Ureter (tissue), 1 donor: ENCODE measurements around the gene SULT2B1. TPM values are rescaled to one million over a fixed set of nuclear protein-coding genes. Genes with fewer than 3 reads are reported as not detected.
A peak's percentile ranks its signal among the peaks of the same experiment; 100 is the strongest.
"Not testable (repeated sequence)": the region's sequence is repeated elsewhere in the genome, so short reads cannot be mapped to it uniquely, and the experiment has no call there.

Source experiments
- DNase-seq: peaks from one replicate; pipeline ENCODE4 v3.0.0-alpha.2; 2020; ENCODE audit warnings: low spot score
- total RNA-seq: library from RNA; stranded (reverse); gene quantifications from one replicate; pipeline ENCODE4 v1.2.4, GENCODE V29; 2023
- donor health status: DM: yes; HTN: yes; CAD: no.

Gene SULT2B1
- 1.6 TPM for total RNA-seq

- peak; percentile 75 for DNase-seq
Observed at GRCh38 chr19:48551437-48552302, at the start of gene SULT2B1. Gene SULT2B1, plus strand, starts transcription at chr19:48552172. Its CDS starts 81 bp downstream, at chr19:48552253.

- DNase-seq: no peak
Observed at GRCh38 chr19:48502350-48503018, 49.5 kb upstream of the SULT2B1 start.

GRCh38 chr19:48506138-48506733 lies 45.7 kb upstream of the SULT2B1 start:
- DNase-seq: no peak

- DNase-seq: no peak
Observed at GRCh38 chr19:48507911-48508439, 44.0 kb upstream of the SULT2B1 start.

GRCh38 chr19:48508729-48509411 lies 43.1 kb upstream of the SULT2B1 start:
- no peak for DNase-seq

GRCh38 chr19:48509467-48510194 lies 42.3 kb upstream of the SULT2B1 start:
- DNase-seq: peak; percentile 39

- no peak for DNase-seq
Observed at GRCh38 chr19:48510421-48511268, 41.3 kb upstream of the SULT2B1 start.

GRCh38 chr19:48511321-48511731 lies 40.6 kb upstream of the SULT2B1 start:
- DNase-seq: no peak

GRCh38 chr19:48511800-48512503 lies 40.0 kb upstream of the SULT2B1 start, which contains the start of gene LMTK3:
Gene LMTK3, minus strand, starts transcription at chr19:48511835. Its CDS starts 259 bp downstream, at chr19:48511576.
- DNase-seq: peak; percentile 55

GRCh38 chr19:48512504-48513288 lies 39.3 kb upstream of the SULT2B1 start:
- no peak for DNase-seq

- peak; percentile 72 for DNase-seq
Observed at GRCh38 chr19:48513289-48514122, 38.5 kb upstream of the SULT2B1 start.

- DNase-seq: no peak
Observed at GRCh38 chr19:48514123-48514458, 37.9 kb upstream of the SULT2B1 start.

- no peak for DNase-seq
Observed at GRCh38 chr19:48516536-48516935, 35.4 kb upstream of the SULT2B1 start.

GRCh38 chr19:48518207-48518606 lies 33.8 kb upstream of the SULT2B1 start:
- DNase-seq: no peak

GRCh38 chr19:48519426-48519825 lies 32.5 kb upstream of the SULT2B1 start:
- not testable (repeated sequence) for DNase-seq

GRCh38 chr19:48520134-48520533 lies 31.8 kb upstream of the SULT2B1 start:
- no peak for DNase-seq

- DNase-seq: no peak
Observed at GRCh38 chr19:48524221-48524620, 27.8 kb upstream of the SULT2B1 start.

- DNase-seq: no peak
Observed at GRCh38 chr19:48524732-48525131, 27.2 kb upstream of the SULT2B1 start.
